Lower lobe of right lung (tissue), 2 donors: Measurements from ENCODE around the gene MYBPC3. TPM values are rescaled to one million over a fixed set of nuclear protein-coding genes. Genes with fewer than 3 reads are reported as not detected.

Experiments used
- ATAC-seq, 2 donors: fragments of 200-7000 bp; cut with Tn5 transposase; one replicate each; pipeline ENCODE4 v1.9.1; 2020 to 2022; ENCODE audit warnings: mild to moderate bottlenecking in 2 of 2, moderate library complexity in 2 of 2
- DNase-seq: peaks from one replicate; pipeline ENCODE4 v3.0.0-alpha.2; 2020
- H3K27ac ChIP-seq: fragments of 200-600 bp; one replicate; pipeline ENCODE4 v1.8.0; 2022
- H3K27me3 ChIP-seq: fragments of 200-600 bp; one replicate; pipeline ENCODE4 v1.8.0; 2022; ENCODE audit warnings: low read depth
- H3K36me3 ChIP-seq: fragments of 200-600 bp; one replicate; pipeline ENCODE4 v1.8.0; 2022; ENCODE audit warnings: mild to moderate bottlenecking
- H3K4me1 ChIP-seq: fragments of 200-600 bp; one replicate; pipeline ENCODE4 v1.8.0; 2022
- H3K4me3 ChIP-seq: fragments of 200-600 bp; one replicate; pipeline ENCODE4 v1.8.0; 2022; ENCODE audit warnings: mild to moderate bottlenecking
- H3K9me3 ChIP-seq: fragments of 200-600 bp; one replicate; pipeline ENCODE4 v1.8.0; 2022
- intact Hi-C: fragments of 100-400 bp; cut with DNase I; formaldehyde crosslinking; loops from one replicate; pipeline ENCODE4 v1.11.0; 2022
- total RNA-seq: library from RNA; stranded (reverse); fragmentation: NEBNext Ultra II Directional; extraction: Animal tissue kit (Norgen Biotek cat#: 25700); gene quantifications from one replicate; pipeline ENCODE4 v1.2.1, GENCODE V29; 2021
- TF ChIP-seq, protein P1 (sequence below): fragments of 200-600 bp; IDR thresholded peaks from one replicate; pipeline ENCODE4 v1.8.0; 2022; ENCODE audit warnings: antibody characterized with exemption, mild to moderate bottlenecking
- donor health status: DM: no; HTN: yes; CAD: no; lungs with severe emphysema.

MYBPC3 gene
- total RNA-seq, 1 donor from 2014 or later, result 0.86 TPM

DNA sequence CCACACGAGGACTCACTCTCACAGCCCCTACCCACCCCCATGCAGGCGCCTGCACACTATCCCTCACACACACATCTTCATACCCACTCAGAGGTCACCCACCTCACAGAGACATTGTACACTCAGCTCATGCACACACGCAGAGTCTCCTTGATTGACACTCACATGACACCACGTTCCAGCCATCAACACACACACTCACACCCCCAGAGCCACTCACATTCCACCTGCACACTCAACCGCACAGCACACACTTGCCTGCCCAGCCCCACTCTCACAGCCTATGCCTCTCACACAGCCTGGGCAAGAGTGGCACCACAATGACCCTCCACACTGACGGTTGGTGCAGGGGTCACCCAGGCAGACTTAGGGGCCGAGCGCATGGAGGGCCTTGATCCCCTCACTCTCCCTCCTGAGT, 23.6 kb upstream of the MYBPC3 start:
- intact Hi-C loops, result no loop called here
- no peak for ATAC-seq
- Histone ChIP-seq H3K4me1 (peaks cover 14% of the 10 kb centered on the region), H3K36me3 (peaks cover 9% of the 10 kb centered on the region), H3K9me3 (no peaks in the 10 kb centered on the region), H3K27me3 (no peaks in the 10 kb centered on the region), H3K27ac (peak overlapping the region; percentile 83), H3K4me3 (peak overlapping the region; percentile 58)
- TF ChIP-seq, protein P1, sequence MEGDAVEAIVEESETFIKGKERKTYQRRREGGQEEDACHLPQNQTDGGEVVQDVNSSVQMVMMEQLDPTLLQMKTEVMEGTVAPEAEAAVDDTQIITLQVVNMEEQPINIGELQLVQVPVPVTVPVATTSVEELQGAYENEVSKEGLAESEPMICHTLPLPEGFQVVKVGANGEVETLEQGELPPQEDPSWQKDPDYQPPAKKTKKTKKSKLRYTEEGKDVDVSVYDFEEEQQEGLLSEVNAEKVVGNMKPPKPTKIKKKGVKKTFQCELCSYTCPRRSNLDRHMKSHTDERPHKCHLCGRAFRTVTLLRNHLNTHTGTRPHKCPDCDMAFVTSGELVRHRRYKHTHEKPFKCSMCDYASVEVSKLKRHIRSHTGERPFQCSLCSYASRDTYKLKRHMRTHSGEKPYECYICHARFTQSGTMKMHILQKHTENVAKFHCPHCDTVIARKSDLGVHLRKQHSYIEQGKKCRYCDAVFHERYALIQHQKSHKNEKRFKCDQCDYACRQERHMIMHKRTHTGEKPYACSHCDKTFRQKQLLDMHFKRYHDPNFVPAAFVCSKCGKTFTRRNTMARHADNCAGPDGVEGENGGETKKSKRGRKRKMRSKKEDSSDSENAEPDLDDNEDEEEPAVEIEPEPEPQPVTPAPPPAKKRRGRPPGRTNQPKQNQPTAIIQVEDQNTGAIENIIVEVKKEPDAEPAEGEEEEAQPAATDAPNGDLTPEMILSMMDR, result no peak
- DNase-seq, result no peak

DNA sequence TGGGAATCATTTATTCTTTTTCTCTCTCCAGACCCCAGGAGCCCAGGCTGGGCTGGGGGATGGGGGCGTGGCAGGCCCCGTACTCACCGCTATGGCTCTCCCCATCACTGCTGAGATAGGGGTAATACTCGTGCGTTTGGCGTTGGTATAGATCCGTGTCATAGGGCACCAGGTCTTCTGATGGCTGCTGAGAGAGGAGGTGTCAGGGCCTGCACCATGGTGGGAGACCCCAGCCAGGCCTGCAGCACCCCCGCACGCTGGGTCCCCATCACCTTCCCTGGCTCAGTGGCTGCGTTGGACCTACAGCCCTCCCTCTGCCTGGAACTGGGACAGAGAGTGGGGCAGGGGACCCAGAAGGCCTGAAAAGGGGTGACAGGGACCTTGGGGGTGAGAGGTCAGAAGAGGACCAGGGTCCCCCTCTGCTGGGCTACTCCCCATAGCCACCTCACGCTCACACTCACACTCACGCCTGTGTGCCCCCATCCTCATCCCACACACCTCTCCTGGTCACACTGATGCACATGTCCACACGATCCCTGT, 23.1 kb upstream of the MYBPC3 start:
- Histone ChIP-seq H3K4me1 (peaks cover 14% of the 10 kb centered on the region), H3K27me3 (no peaks in the 10 kb centered on the region), H3K9me3 (no peaks in the 10 kb centered on the region), H3K27ac (no peak overlapping the region), H3K36me3 (peaks cover 13% of the 10 kb centered on the region), H3K4me3 (peak overlapping the region; percentile 58)
- no peak for DNase-seq
- TF ChIP-seq, protein P1, result no peak
- no peak for ATAC-seq
- intact Hi-C loops, result no loop called here

DNA sequence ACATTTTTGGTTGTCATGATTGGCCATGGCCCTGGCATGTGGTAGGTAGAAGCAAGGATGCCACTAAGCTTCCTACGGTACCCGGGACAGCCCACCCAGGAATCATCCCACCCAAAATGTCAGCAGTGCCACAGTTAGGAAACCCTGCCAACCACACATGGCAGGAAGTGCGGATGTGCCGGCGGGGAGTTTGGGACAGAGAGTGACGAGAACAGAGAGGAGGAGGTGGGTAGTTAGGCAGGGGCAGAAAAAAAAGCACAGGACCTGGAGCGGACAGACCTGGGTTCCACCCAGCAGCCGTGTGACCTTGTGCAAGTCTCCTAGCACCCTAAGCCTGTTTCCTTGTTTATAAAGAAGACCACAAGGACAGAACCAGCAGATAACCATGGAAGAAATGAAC, 22.5 kb upstream of the MYBPC3 start:
- peak overlapping the region; percentile 51 for H3K27ac ChIP-seq
- H3K27me3 ChIP-seq, result no peaks in the 10 kb centered on the region
- H3K4me3 ChIP-seq, result peak overlapping the region; percentile 58
- no peaks in the 10 kb centered on the region for H3K9me3 ChIP-seq
- ATAC-seq, result no peak
- peaks cover 14% of the 10 kb centered on the region for H3K4me1 ChIP-seq
- intact Hi-C loops, result no loop called here
- TF ChIP-seq, protein P1, result no peak
- H3K36me3 ChIP-seq, result peaks cover 13% of the 10 kb centered on the region
- no peak for DNase-seq

DNA sequence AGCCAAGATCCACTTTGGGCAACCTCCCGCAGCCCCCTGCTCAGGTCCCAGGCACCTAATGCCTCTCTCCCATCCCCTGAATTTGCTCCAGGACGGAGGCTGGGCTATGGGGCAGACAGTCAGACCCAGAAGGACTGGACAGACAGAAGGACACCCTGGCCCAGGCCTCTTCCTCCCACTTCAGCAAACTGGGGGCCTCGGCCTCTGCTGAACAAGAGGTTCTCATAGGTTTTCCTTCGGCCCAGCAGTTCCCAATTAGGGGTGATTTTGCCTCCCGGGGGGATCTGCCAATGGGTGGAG, 22.2 kb upstream of the MYBPC3 start:
- DNase-seq (no peak), ATAC-seq (no peak)
- H3K9me3 ChIP-seq, result no peaks in the 10 kb centered on the region
- H3K27me3 ChIP-seq, result no peaks in the 10 kb centered on the region
- peak overlapping the region; percentile 51 for H3K27ac ChIP-seq
- H3K4me3 ChIP-seq, result peak overlapping the region; percentile 58
- intact Hi-C loops, result no loop called here
- peaks cover 14% of the 10 kb centered on the region for H3K4me1 ChIP-seq
- TF ChIP-seq, protein P1, result no peak
- H3K36me3 ChIP-seq, result peaks cover 13% of the 10 kb centered on the region

DNA sequence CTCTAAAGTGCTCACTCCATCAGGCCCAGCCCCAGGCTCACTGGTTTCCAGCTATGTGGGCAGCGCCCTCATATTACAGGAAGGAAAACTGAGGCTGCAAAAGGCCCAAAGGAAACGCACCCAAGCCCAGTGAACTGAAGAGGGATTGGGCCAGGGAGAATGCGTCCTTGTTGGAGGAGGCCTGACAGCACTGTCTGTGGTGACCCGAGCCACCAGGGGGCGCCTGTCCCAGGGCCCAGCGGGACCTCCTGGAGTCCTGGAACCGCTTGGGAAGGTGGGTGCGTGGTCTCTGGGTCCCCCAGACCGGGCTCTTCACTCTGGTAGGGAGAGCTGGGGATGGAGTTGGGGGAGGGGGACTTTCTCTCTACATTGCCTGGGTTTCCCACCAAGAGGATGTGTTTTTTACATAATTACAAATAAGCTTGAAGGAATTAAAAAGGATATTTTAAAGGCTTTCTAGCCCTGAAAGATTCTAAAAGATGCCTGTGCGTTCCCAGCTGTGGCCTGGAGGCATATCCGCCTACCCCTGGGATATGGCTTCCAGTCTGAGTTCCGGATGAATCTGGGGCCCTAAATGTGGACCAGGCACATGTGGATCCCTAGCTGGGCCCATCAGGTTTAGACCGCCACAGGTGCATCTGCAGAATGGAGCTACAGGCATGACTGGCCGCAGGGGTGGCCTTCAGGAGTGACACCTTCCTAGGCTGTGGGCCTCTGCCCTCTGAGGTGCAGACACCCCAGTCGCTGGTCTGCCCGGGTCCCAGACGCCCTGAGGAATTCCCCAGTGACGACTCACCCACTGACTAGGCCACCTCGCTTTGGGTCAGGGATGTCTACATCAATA, 21.6 kb upstream of the MYBPC3 start:
- Histone ChIP-seq H3K4me3 (peak overlapping the region; percentile 58), H3K36me3 (peaks cover 13% of the 10 kb centered on the region), H3K27me3 (no peaks in the 10 kb centered on the region), H3K4me1 (peaks cover 14% of the 10 kb centered on the region), H3K27ac (peak overlapping the region; percentile 51), H3K9me3 (no peaks in the 10 kb centered on the region)
- intact Hi-C loops, result no loop called here
- TF ChIP-seq, protein P1, result peak; percentile 98
- DNase-seq (peak; percentile 90), ATAC-seq (peak; percentile 75 to 84)
